ENCODE results near the gene ARL14EPL. TPM values are rescaled to one million over a fixed set of nuclear protein-coding genes. Genes with fewer than 3 reads are reported as not detected.

Gene ARL14EPL
- total and polyA plus RNA-seq, 9 donors = 0.88 TPM; not detected in 8

DNA sequence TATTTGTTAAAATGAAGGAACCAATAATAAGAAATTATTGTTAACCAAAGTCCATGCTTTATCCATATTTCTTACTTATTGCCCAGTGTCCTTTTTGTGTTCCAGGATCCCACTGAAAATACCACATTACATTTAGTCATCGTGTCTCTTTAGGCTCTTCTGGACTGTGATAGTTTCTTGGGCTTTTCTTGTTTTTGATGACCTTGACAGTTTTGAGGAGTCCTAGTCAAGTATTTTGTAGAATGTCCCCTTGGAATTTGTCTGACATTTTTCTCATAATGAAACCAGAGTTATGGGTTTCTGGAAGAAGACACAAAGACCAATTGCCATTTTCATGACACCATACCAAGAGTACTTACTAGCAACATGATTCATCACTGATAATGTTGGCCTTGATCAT lies 38.9 kb downstream of the ARL14EPL start:
- intact Hi-C loops (cut with DNase I) = loop anchor here in 1 of 4 donors (5.0 kb wide), 1 partner anchor 184 kb away; no protein-coding TSS in a partner anchor
- TF ChIP-seq POLR2A (IDR thresholded peaks at IDR 0.05) (no peak), EP300 (IDR thresholded peaks at IDR 0.05) (no peak)
- TF ChIP-seq, protein P1, sequence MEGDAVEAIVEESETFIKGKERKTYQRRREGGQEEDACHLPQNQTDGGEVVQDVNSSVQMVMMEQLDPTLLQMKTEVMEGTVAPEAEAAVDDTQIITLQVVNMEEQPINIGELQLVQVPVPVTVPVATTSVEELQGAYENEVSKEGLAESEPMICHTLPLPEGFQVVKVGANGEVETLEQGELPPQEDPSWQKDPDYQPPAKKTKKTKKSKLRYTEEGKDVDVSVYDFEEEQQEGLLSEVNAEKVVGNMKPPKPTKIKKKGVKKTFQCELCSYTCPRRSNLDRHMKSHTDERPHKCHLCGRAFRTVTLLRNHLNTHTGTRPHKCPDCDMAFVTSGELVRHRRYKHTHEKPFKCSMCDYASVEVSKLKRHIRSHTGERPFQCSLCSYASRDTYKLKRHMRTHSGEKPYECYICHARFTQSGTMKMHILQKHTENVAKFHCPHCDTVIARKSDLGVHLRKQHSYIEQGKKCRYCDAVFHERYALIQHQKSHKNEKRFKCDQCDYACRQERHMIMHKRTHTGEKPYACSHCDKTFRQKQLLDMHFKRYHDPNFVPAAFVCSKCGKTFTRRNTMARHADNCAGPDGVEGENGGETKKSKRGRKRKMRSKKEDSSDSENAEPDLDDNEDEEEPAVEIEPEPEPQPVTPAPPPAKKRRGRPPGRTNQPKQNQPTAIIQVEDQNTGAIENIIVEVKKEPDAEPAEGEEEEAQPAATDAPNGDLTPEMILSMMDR (IDR thresholded peaks at IDR 0.05) = no peak
- WGBS, 3 donors = 93 to 98% (median 98%) methylated on average over 1 of the region's 1 CpG

DNA sequence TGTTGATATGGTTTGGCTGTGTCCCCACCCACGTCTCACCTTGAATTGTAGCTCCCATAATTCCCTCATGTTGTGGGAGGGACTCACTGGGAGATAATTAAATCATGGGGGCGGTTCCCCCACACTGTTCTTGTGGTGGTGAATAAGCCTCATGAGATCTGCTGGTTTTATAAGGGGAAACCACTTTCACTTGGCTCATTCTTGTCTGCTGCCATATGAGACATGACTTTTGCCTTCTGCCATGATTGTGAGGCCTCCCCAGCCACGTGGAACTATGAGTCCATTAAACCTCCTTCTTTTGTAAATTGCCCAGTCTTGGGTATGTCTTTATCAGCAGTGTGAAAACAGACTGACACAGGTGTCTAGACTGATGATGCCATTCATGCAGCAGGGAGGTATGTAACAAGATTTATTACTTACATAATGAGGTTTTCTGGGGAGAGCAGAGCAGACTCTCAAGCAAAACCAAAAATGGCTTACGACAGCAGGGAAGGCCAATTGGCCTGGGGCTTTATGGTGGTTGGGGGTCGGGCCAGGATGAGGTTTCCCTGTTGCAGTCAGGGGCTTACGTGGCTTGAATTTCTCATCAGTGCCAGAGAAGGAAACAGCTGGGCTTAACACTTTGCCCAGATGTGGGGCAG lies 43.0 kb downstream of the ARL14EPL start:
- no peaks in the 10 kb centered on the region for H3K4me1 ChIP-seq (ENCODE audit: insufficient read depth)
- H3K27me3 ChIP-seq = no peaks in the 10 kb centered on the region
- no peak for DNase-seq
- 53 to 59% (median 58%) methylated on average over 6 of the region's 6 CpGs for WGBS, 3 donors
- no peak overlapping the region for H3K27ac ChIP-seq
- intact Hi-C loops (cut with DNase I) = no loop called here
- H3K36me3 ChIP-seq = no peaks in the 10 kb centered on the region
- H3K4me3 ChIP-seq = no peak overlapping the region
- no peaks in the 10 kb centered on the region for H3K9me3 ChIP-seq
- TF ChIP-seq EP300 (IDR thresholded peaks at IDR 0.05) (no peak), POLR2A (IDR thresholded peaks at IDR 0.05) (no peak)
- TF ChIP-seq, protein P1 (IDR thresholded peaks at IDR 0.05) = no peak

More for the DNA sequence above, 38.9 kb downstream of the ARL14EPL start:
- Histone ChIP-seq H3K4me3 (no peak overlapping the region), H3K27me3 (no peaks in the 10 kb centered on the region), H3K4me1 (ENCODE audit: insufficient read depth) (no peaks in the 10 kb centered on the region), H3K27ac (no peak overlapping the region), H3K36me3 (no peaks in the 10 kb centered on the region), H3K9me3 (no peaks in the 10 kb centered on the region)
- no peak for DNase-seq

DNA sequence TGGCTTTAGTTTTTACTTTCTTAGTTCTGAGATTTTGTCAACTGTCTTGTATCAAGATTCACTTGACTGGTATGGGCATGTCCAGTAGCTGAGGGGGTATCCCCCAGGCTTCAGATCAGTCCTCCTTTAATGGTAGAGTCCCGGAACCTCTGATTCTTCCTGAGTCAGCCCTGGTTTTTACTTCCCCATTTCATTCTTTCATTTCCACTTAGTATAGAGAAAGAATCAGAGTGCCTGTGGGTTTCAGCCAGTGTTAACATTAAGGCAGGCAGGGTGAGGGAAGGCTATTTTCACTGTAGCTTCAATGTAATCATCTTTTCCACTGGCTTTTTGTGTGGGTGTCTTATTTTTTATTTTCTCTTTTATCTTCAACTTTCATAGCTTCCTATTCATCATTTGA lies 44.2 kb downstream of the ARL14EPL start:
- Histone ChIP-seq H3K27ac (no peak overlapping the region), H3K36me3 (no peaks in the 10 kb centered on the region), H3K27me3 (no peaks in the 10 kb centered on the region), H3K4me3 (no peak overlapping the region), H3K4me1 (ENCODE audit: insufficient read depth) (no peaks in the 10 kb centered on the region), H3K9me3 (no peaks in the 10 kb centered on the region)
- 78 to 96% (median 86%) methylated on average over 1 of the region's 1 CpG for WGBS, 3 donors
- DNase-seq = no peak
- intact Hi-C loops (cut with DNase I) = no loop called here
- TF ChIP-seq EP300 (IDR thresholded peaks at IDR 0.05) (no peak), POLR2A (IDR thresholded peaks at IDR 0.05) (no peak)
- TF ChIP-seq, protein P1 (IDR thresholded peaks at IDR 0.05) = no peak

DNA sequence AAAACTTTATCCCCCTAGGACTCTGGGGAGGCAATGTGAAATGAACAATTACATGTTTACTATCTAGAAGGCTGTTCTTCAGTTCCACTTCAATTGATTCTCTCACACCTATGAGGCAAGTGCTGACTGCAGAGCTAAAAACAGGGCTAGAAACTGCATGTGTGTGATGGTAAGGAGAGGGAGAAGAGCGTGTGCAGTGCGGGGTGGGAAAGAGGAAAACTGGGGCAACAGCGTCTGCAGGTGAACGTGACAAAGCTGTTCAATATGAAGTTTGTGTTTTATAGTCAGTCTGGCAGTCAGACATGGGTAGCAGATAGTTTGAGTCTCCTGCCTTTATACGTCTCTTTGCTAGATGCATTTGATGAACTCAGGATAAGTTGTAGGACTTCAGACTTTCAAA lies 45.9 kb downstream of the ARL14EPL start:
- Histone ChIP-seq H3K27me3 (no peaks in the 10 kb centered on the region), H3K4me1 (ENCODE audit: insufficient read depth) (no peaks in the 10 kb centered on the region), H3K9me3 (no peaks in the 10 kb centered on the region), H3K4me3 (no peak overlapping the region), H3K36me3 (no peaks in the 10 kb centered on the region), H3K27ac (no peak overlapping the region)
- intact Hi-C loops (cut with DNase I) = no loop called here
- 81 to 86% (median 86%) methylated on average over 5 of the region's 5 CpGs for WGBS, 3 donors
- DNase-seq = no peak
- TF ChIP-seq POLR2A (IDR thresholded peaks at IDR 0.05) (no peak), EP300 (IDR thresholded peaks at IDR 0.05) (no peak)
- TF ChIP-seq, protein P1 (IDR thresholded peaks at IDR 0.05) = no peak
